SH-SY5Y (cell line): ENCODE measurements around the gene CROCC.

ENCODE experiments used
- GATA2 ChIP-seq: IDR thresholded peaks from 2 replicates; pipeline ENCODE4 v1.6.1; 2011; ENCODE audit warnings: mild to moderate bottlenecking, low read depth, low read length
- GATA3 ChIP-seq: IDR thresholded peaks from 2 replicates; pipeline ENCODE4 v1.6.1; 2011; ENCODE audit warnings: low read depth, mild to moderate bottlenecking, low read length, moderate library complexity

- TF ChIP-seq GATA3 (no peak), GATA2 (no peak)
These were observed 55.2 kb downstream of the CROCC start for GRCh38 chr1:16976966-16977365.
